ENCODE results near the gene ADAR. TPM values are rescaled to one million over a fixed set of nuclear protein-coding genes. Genes with fewer than 3 reads are reported as not detected.

The ADAR gene
- total RNA-seq, 1 donor from 2014 or later = 77.4 TPM

- ATAC-seq = no peak
These were observed 8.8 kb upstream of the ADAR start for GRCh38 chr1:154616659-154617345.

DNA sequence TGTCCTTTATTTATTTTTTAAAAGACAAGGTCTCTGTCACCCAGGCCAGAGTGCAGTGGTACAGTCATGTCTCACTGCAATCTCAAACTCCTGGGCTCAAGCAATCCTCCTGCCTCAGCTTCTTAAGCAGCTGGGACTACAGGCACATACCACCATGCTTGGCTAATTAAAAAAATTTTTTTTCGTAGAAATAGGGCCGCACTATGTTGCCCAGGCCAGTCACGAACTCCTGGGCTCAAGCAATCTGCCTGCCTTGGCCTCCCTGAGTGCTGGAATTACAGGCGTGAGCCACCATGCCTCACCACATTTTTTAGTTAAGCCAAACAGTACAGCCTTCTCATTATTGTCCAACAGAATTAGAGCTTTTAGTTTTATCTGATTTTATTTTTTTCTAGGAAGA, 7.4 kb upstream of the ADAR start:
- ATAC-seq = no peak

DNA sequence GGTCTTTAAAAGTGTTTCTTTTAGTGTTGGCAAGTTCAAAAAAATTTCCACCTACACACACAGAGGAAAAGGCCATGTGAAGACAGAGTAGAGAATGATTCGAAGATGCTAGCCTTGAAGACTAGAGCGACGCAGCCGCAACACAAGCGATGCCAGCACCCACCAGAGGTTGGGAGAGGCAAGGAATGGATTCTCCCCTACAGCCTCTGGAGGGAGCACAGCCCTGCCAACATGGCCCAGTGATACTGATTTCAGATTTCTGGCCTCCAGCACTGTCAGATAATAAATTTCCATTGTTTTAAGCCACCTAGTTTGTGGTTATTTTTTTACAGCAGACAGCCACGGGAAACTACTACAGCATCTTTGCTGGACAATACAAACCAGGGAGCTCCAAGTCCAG, 6.9 kb upstream of the ADAR start:
- ATAC-seq = no peak

GRCh38 chr1:154614247-154614646, 6.3 kb upstream of the ADAR start:
- ATAC-seq = no peak

DNA sequence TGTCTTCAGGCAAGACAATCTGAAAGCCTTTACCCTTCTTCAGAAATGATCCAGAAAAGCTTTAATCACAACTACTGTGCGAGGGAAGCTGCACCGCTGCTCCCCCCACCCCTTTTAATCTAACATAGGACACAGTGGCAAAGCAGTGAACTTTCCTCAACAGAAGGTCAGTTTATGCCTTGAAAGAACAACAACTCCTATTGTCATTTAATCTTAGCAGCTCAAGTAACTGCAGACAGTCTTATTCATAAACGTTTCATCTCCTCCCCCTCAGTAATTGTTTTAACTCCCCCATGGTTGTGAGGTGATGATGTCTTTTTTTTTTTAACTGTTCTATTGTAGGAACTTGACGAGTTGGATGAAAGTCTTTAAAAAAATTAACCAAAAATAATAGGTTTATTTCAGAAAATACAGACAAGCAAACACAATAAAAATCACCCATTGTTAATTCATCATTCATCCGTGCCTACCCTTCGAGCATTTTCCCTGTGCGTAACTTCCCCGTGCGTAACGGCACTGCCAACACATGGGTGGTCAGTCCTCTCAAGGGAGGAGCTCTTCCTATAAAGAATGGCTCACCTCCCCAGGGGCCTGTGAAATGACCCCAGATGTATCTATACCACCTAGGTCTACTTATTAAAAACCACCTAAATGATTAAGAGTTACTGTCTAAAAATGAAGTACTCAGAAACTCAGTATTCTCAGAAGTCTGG, 3.3 kb upstream of the ADAR start:
- ATAC-seq = no peak

DNA sequence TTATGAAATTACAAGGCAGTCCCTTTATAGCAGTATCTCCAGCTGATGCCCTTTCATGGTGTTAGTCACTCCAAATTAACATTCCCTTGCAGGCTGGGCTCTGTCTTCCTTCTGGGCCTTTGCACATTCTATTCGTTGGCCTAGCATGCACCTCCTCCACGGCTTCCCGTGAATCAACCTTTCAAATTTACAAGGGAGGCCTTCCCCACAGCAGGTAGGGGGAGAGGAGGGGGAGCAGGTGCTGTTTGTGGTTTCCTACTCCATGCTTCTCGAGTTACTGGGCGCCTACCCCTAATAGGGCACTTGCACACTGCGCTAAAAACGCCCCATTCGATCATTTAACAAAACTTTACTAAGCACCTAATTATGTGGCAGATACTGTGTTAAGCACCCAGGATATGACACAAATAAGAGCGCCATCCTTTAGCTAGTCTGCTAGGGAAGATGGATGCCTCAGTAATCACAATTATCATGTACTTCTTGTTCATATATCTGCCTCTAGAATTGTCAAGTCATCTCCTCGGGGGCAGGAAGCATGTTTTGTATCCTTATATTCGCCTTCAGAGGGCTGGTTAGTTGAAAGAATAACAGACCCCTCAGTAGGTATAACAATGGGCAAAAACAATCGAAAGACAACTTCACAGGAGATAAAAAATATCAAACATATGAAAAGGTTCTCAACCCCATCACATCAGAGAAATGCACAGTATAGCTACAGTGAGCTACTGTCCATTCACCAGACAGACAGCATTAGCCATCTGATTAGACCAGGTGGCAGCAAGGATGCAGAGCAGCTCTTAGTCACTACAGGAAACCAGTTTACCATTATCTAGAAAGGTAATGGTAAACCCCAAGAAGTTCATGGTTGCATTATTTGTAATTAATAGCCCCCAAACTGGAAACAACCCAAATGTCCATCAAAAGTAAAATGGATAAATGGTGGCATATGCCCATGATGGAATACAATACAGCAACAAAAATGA, 1.7 kb upstream of the ADAR start:
- ATAC-seq = no peak

- peak; percentile 44 for ATAC-seq
These were observed 648 bp upstream of the ADAR start for GRCh38 chr1:154608397-154609270.

DNA sequence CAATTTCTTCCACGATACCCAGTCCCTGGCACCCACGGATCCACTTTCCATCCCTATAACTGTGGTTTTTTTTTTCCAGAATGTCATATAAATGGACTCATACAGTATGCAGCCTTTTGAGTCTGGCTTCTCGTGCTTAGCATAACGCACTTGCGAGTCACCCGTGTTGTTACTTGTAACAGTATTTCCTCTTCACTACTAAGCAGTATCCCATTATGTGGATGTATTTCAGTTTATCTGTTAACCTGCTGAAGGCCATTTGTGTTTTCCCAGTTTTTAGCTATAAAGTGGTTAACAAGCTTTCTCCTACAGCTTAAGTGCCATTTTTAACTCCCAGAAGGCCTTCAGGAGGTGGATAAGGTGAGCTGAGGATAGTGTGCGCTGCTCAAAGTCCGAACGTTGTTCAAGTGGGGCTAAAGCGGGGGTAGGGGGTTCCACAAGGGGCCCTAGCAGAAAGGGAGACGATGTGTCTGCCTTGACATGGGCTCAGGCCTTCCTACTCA, 829 bp downstream of the ADAR start:
- no peak for ATAC-seq

- no peak for ATAC-seq
These were observed 2.5 kb downstream of the ADAR start for GRCh38 chr1:154605534-154605933.

- ATAC-seq = no peak
These were observed 4.7 kb downstream of the ADAR start for GRCh38 chr1:154603317-154603716.

DNA sequence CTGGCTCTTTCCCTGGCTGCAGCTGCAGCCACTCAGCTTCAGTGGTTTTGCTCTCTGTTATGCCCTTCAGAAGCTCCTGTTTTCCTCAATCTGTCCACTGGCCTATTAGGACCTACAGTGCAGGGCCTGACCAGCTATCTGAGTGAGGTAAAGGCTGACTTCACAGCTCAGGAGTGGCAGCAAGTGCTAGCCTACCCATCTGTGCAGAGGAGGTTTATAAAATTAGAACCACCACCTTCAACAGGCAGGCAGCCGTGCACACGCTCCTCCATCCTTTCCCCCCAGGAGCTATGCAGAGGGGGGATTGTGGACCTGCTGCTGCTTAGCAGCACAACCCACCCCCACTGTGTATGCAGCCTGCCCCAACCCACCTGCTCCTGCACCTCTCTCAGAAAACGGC, 8.3 kb downstream of the ADAR start:
- ATAC-seq = no peak

- no peak for ATAC-seq
These were observed 8.9 kb downstream of the ADAR start for GRCh38 chr1:154598871-154599635.

- ATAC-seq = peak; percentile 78
These were observed 12.4 kb downstream of the ADAR start for GRCh38 chr1:154595621-154596020.

DNA sequence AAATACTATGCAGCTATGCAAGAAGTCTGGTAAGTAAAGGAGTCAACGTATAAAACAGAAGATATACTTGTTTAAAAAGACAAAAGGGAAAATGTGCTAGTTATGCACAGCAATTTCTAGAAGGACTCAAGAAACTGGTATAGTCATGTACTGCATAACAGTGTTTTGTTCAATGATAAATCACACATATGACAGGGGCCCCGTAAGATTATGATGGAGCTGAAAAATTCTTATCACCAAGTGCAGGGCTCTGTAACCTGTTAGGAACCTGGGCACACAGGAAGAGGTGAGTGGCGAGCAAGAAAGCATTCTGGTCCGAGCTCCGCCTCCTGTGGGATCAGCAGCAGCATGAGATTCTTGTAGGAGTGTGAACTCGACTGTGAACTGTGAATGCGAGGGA, 13.2 kb downstream of the ADAR start:
- ATAC-seq = no peak

GRCh38 chr1:154593390-154593789, 14.6 kb downstream of the ADAR start:
- ATAC-seq = no peak

DNA sequence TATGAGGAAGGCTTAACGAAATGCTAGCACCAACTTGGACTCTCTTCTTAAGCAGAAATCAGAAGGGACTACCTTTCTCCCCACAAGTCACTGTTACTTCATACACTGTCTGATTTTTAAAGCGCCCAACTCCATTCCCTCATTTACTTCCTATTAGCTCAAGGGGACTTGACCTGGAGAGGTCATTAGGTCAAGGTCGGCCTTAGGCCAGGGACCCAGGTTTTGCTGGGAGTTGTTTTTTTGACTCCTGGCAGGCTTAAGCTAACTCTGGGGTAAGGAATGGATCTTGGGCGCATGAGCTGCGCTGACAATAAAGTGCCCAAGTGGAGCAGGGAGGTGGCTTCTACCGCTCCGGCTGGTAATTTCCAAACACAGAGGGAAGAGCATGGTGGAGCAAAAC, 16.8 kb downstream of the ADAR start:
- ATAC-seq = no peak

- ATAC-seq = no peak
These were observed 17.2 kb downstream of the ADAR start for GRCh38 chr1:154590756-154591155.

DNA sequence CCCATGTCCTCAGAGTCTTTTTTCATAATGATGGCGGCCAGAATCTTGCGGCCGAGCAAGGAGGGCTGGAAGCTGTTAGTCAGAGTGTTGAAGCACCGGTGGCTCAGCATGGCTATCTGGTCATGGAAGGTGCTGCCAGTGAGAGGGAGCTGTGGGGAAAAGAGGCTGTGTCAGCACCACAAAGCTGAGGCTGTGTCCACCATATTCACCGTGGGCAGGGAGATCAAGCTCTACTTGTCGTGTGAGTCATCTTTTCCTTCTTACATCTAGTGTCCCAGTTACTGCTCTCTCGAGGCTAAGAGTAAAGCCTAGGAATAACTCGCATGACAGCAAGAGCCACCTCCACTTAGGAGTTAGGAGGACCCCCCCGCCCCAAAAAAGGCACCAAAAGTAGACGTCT, 18.2 kb downstream of the ADAR start:
- peak; percentile 13 for ATAC-seq

GRCh38 chr1:154586641-154587040, 21.3 kb downstream of the ADAR start:
- ATAC-seq = no peak

DNA sequence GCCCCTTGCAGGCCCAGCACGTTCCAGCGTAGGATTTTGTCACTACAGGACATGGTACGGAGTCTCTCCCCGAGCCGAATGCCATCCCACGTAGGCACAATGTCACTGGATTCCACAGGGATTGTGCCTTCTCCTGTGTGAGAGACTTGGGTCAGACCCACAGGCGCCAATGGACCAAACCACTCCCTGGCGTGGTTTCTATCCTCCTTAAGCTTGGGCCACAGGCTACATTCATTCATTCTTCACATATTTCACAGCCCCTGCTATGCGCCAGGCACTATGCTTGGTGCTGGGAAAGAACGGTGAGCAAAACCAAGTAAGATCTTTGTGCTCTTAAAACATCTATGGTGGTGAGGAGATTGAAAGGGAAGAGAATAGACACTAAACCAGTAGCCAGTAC, 21.8 kb downstream of the ADAR start:
- no peak for ATAC-seq
